ENCODE results near the gene RASA3.

The RASA3 gene

DNA sequence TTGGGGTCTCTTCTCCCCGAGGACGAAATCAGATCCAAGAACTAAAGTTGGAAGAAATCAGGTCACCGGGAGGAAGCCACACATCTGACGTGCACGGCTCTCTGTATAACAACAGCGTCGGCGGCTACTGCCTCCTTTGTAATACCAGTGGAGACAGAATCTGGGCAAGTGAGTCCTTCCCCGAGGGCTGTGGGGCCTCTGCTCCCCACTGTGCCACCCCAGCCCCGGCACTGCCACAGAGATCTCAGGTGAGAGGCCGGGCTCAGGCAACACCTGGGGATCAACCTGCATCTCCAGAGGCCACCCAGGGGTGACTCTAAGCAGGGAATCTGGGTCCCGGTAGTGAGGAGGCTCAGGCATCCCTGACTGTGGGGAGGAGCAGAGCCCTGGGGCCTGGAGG lies 124.9 kb downstream of the RASA3 start:
- TF ChIP-seq GATA2 (IDR thresholded peaks at IDR 0.05; ENCODE audit: low read depth, low read length) = no peak
- no peak for TF ChIP-seq GATA3 (IDR thresholded peaks at IDR 0.05; ENCODE audit: low read depth, low read length)

DNA sequence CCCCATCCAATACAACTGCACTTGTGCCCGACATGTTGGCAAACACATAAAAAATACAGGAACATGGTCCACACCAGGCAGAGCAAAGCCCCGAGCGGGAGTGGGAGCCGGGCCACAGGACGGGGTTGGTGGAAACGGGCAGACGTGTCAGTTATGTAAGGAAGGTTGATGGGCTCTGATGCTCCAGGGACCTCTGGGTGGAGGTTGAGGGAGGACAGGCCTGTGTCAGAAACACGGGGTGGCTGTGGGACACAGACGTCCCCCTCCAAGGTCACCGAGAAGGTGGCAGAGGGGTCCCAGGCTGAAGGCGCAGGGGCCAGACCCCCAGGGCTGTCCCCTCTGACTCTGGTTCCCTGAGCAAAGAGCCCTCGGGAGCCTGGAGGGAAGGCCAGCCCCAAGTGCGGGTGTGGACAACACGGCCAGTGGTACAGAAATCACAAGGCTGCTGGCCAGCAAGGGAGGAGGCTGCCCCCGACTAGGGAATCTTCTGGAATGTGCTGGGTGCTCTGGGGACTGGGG lies 127.2 kb downstream of the RASA3 start:
- no peak for TF ChIP-seq GATA2 (IDR thresholded peaks at IDR 0.05; ENCODE audit: low read depth, low read length)
- no peak for TF ChIP-seq GATA3 (IDR thresholded peaks at IDR 0.05; ENCODE audit: low read depth, low read length)

DNA sequence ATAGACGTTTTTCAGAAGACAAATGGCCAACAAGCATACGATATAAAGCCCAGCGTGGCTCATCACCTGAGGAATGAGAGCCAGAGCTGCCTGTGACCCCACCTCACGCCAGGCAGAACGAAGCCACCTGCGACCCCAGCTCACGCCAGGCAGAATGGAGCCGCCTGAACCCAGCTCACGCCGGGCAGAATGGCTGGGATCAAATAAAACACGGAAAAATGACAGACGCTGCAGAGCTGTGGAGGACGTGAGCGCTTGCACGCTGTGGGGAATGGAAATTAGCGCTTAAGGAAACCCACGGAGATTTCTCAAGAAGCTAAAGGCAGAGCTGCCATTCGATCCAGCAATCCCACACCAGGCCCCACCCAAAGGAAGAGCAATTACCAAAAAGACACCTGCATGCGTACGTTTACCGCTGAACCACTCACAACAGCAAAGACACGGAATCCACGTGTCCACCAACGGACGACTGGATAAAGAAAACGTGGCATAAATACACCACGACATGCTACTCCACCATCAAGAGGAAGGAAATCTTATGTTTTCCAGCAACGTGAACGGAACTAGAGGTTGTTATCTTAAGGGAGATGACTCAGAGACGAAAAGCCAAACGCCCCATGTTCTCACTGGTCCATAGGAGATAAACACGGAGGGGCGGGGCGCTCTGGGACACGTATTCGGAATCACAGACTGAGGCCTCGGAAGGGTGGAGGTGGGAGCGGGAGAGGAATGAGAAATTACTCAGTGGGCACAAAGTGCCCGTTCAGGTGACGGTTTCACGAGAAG lies 127.8 kb downstream of the RASA3 start:
- TF ChIP-seq GATA2 (IDR thresholded peaks at IDR 0.05; ENCODE audit: low read depth, low read length) = no peak
- no peak for TF ChIP-seq GATA3 (IDR thresholded peaks at IDR 0.05; ENCODE audit: low read depth, low read length)

DNA sequence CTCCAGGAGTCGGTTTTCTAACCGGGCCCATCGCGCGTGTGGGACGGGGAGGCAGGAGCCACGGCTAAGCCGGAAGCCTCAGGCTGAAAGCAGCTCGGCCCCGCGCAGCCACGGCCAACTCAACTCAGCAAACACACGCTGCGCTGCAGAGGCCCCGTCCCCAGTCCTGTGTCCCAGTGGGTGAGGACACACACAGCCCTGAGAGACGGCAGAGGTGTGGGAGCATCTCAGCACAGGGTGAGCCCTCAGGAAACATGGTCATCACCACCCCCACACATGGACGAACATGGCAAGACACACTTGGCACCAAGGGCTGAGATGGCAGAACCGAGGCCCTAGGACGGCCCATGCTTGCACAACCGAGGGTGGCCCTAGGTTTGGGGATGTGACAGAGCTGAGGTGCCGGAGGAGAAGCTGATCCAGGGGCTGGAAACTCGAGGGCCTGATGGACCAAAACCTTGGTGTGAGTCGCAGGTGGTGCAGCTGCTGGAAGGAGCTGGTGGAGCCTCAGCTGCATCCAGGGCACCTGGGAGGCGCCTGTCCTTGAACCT lies 129.6 kb downstream of the RASA3 start:
- TF ChIP-seq GATA3 (IDR thresholded peaks at IDR 0.05; ENCODE audit: low read depth, low read length) (no peak), GATA2 (IDR thresholded peaks at IDR 0.05; ENCODE audit: low read depth, low read length) (no peak)

DNA sequence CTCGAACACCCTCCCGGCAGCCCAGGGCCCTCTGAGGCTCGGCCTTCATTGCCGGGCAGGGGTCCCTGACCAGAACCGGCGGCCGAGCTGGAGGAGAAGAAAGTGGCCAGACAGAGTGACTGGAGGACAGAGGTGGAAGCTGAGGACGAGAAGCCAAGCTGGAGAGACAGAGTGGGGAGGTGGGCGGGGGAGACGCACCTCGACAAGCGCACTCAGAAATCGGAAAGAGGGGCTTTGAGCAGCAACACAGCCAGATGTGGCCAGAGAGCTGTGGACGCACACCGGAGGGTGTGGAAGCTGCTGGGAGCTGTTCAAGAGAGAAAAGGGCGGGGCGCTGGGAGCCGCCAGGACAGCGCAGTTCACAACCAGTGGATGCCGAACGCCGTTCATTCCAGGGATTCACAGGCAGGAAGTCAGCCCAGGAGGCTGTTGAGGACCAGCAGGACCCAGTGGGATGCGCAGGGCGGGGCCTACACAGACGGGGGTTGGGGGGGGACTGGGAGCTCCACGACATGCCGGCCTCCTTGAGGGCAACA lies 130.3 kb downstream of the RASA3 start:
- no peak for TF ChIP-seq GATA3 (IDR thresholded peaks at IDR 0.05; ENCODE audit: low read depth, low read length)
- TF ChIP-seq GATA2 (IDR thresholded peaks at IDR 0.05; ENCODE audit: low read depth, low read length) = no peak

DNA sequence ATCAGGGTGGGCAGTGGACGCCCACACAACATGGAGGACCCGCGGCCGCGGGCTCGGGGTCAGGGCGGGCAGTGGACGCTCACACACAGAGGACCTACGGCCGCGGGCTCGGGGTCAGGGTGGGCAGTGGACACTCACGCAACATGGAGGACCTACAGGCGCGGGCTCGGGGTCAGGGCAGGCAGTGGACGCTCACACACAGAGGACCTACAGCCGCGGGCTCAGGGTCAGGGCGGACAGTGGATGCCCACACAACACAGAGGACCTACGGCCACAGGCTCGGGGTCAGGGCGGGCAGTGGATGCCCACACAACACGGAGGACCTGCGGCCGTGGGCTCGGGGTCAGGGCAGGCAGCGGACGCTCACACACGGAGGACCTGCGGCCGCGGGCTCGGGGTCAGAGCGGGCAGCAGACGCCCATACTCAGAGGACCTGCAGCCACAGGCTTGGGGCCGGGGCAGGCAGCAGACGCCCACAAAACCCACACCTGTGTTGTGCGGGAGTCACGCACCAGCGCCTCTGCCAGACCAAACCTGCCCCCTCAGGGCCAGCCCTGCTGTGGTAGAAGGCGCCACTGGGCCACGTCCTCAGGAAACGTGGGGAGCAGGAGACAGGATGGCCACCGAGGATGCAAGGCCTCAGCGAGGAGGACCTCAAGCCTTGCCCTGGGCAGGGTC lies 131.0 kb downstream of the RASA3 start:
- TF ChIP-seq GATA3 (IDR thresholded peaks at IDR 0.05; ENCODE audit: low read depth, low read length) (no peak), GATA2 (IDR thresholded peaks at IDR 0.05; ENCODE audit: low read depth, low read length) (no peak)

DNA sequence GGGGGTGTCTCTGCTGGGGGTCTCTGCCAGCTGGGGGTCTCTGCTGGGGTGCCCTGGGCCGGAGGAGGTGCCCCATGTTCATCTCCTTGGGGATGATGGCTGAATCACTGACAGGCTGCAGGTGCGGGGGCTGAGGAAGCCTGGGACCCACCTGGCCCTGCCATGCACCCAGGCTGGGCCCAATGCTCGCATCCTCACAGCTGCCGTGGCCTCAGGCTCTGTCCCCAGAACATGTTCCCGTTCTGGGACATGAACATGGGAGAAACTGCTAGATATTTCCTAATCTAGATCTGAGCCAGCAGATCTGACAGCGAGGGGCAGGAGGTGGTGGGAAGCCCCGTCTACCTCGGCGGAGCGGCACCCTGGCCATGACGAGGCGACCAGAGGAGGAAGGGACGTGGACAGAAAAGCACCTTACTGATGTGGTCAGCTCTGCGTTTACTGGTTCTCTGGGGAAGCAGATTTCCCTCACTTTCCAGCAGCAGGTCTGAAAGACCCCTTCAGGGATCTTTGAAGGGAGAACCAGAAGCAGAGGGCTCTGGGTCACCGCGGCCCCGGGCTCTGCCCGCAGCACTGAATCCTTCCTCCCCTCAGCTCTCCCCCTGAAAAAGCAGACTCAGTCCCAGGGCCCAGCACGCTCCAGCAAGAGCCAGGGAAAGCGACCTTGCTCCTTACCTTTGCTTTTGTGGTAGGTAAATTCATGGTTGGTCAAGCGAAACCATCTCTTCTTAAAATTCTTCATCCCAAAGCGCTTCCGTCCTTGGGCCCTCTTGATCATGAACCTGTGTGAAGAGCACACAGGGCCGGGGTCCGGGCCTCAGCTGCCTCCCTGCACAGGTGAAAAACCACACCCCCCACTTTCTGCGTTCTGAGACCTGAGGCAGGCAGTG lies 132.0 kb downstream of the RASA3 start:
- TF ChIP-seq GATA3 (IDR thresholded peaks at IDR 0.05; ENCODE audit: low read depth, low read length) (no peak), GATA2 (IDR thresholded peaks at IDR 0.05; ENCODE audit: low read depth, low read length) (no peak)

DNA sequence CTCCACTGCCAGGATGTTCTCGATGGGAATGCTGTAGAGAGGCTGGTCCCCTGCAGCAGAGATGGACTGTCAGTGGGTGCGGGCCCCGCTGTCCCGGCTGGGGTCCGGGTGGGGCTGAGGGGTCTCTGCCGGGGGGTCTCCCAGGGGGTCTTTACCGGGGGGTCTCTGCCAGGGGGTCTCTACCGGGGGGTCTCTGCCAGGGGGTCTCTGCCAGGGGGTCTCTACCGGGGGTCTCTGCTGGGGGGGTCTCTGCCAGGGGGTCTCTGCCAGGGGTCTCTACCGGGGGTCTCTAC lies 132.9 kb downstream of the RASA3 start:
- no peak for TF ChIP-seq GATA3 (IDR thresholded peaks at IDR 0.05; ENCODE audit: low read depth, low read length)
- no peak for TF ChIP-seq GATA2 (IDR thresholded peaks at IDR 0.05; ENCODE audit: low read depth, low read length)

DNA sequence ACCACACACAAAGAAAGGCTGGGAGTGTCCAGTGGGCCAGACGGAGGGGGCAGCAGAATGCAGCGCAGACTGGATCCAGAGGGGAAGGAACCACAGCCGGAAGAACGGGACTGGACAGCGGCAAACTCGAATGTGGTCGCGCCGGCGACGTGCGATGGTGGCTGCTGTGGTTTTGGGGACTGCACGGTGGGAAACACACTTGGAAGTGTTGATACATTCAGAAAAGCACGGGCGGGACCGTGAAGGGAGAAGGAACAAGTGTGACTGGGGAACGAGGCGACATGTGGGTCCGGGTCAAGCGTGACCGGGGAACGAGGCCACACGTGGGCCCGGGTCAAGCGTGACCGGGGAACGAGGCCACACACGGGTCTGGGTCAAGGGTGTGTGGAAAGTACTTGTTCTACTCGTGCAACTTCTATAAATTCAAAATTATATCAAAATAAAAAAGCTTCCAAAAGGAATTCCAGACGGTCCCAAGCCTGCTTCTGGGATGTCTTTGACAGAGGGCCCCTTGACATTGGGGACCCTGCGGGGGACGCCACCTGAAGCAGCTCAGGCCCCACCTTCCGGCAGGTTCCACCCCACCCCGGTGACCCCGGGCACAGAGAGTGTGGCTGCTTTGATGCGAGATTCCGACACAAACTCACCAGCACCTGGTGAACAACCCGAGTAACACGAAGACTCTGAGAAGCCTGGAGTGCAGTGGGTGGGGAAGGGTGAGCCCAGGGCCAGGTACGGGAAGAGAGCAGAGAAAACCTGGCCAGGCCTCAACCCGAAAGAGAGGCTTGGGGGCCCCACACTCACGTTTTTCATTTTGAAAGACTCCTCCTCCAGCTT lies 133.4 kb downstream of the RASA3 start:
- TF ChIP-seq GATA3 (IDR thresholded peaks at IDR 0.05; ENCODE audit: low read depth, low read length) = no peak
- TF ChIP-seq GATA2 (IDR thresholded peaks at IDR 0.05; ENCODE audit: low read depth, low read length) = no peak

DNA sequence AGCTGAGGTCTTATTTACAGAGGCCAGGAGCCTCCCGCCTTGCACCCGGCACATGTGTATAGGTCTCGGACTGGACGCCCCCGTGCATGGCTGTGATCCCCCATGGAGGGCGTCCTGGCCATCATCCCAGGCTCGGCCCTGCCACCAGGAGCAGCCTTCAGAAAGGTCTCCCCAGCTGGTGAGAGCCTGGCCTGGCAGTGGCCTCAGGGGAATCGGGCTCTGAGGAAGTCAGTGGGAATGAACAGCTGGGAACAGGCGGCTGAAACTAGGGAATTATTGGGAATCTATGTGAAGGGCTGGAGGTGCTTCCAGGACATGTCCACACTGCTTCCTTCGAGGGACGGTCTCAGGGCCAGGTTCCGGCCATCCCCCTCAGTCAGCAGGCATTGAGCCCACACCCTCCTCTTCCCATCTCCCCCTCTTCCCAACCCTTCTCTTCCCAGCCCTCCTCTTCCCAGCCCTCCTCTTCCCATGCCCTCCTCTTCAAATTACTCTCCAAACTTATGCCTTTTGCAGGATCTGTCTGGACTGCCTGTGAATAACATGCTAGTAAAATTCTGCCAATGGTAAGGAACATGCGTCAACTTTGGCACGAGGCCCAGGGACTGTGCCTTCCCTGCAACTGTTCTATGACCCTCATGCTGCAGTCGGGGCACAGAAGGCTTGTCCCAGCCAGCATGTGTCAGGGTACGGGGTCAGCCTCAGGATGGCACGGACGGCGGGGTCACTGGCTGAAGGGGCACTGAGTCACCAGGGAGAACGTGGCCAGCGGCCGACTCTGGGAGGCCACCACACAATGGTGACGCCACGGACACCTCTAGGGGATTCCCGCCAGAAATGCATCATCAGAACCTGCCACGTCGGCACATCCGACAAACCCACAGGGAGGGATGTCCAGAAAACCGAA lies 134.3 kb downstream of the RASA3 start:
- no peak for TF ChIP-seq GATA2 (IDR thresholded peaks at IDR 0.05; ENCODE audit: low read depth, low read length)
- no peak for TF ChIP-seq GATA3 (IDR thresholded peaks at IDR 0.05; ENCODE audit: low read depth, low read length)

DNA sequence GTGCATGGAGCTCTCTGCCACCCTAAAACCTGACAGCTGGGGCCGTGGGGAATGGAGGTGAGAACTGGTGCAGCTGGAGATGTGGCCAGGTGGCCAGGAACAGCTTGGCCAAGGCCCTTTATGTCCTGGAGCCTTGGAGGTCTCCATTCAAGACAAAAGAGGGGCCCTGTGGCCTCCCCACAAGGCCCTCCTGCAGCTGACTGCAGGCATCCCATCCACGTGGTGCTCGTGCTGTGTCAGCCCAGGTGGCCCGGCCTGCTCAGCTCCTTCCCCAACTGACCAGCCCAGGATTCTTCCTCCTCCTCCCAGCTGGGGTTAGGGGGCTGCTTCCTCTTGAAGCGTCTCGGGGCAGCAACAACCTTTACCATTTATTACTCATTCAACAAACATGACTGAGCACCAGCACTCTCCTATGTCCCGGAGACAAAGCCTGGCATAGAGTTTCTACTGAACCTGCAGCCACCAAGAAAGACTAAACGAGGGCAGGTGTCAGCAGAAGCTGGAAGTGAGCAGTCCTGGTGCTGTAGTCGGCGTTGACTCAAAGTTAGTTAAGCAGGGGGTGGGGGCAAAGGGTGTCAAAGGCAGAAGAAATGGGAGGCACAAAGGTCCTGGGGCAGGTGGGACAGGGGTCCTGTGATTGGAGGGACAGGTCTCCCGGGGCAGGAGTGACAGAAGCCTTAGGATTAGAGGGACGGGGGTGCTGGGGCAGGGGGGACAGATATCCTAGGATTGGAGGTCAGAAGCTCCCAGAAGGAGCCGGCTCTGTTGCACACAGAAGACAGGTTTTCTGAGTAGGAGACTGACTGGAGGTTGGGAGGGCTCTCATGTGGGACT lies 135.3 kb downstream of the RASA3 start:
- TF ChIP-seq GATA2 (IDR thresholded peaks at IDR 0.05; ENCODE audit: low read depth, low read length) (no peak), GATA3 (IDR thresholded peaks at IDR 0.05; ENCODE audit: low read depth, low read length) (no peak)
